Psoas muscle (tissue), 8 donors: ENCODE measurements around the gene GRK6. TPM values are rescaled to one million over a fixed set of nuclear protein-coding genes. Genes with fewer than 3 reads are reported as not detected.

Experiments
- ATAC-seq, 4 donors: fragments of 200-7000 bp; cut with Tn5 transposase; one replicate each; pipeline ENCODE4 v1.9.1; 2020; ENCODE audit warnings: moderate library complexity in 3 of 4, mild to moderate bottlenecking in 2 of 4
- DNase-seq, 2 donors: peaks; one replicate each; pipeline ENCODE4 v3.0.0-alpha.2; 2020
- H3K27ac ChIP-seq: fragments of 200-600 bp; one replicate; pipeline ENCODE4 v1.8.0; 2022
- H3K27me3 ChIP-seq, 3 donors: fragments of 200-600 bp in 1 of 3; one replicate each; pipeline versions ENCODE4 v1.6.1 to v1.8.0; 2013 to 2022; ENCODE audit warnings: low read length in 2 of 3, mild to moderate bottlenecking in 2 of 3, moderate library complexity in 1 of 3; ENCODE audit not compliant: insufficient read depth in 3 of 3
- H3K36me3 ChIP-seq, 2 donors: fragments of 200-600 bp in 1 of 2; one replicate each; pipeline versions ENCODE4 v1.6.1 to v1.8.0; 2013 to 2022; ENCODE audit warnings: low read depth in 1 of 2, mild to moderate bottlenecking in 1 of 2, moderate library complexity in 1 of 2; ENCODE audit not compliant: insufficient read depth in 1 of 2
- H3K4me1 ChIP-seq: fragments of 200-600 bp; one replicate; pipeline ENCODE4 v1.8.0; 2022
- H3K4me3 ChIP-seq: fragments of 200-600 bp; one replicate; pipeline ENCODE4 v1.8.0; 2022; ENCODE audit warnings: mild to moderate bottlenecking
- H3K9me3 ChIP-seq: fragments of 200-600 bp; one replicate; pipeline ENCODE4 v1.8.0; 2022
- WGBS, 3 donors: extraction: QIAGEN DNeasy Blood & Tissue Kit; methylation state at CpG; one replicate each; pipeline versions ENCODE4 v1.1.6 to v1.1.7; 2013; 5-methylcytosine and 5-hydroxymethylcytosine counted together
- intact Hi-C, 2 donors: fragments of 100-400 bp; cut with DNase I; formaldehyde crosslinking; loops; one replicate each; pipeline versions ENCODE4 v1.11.0 to v1.14.2; 2022
- polyA plus RNA-seq, 3 donors: library from polyadenylated mRNA; stranded (reverse); fragments of 200-250 nt; gene quantifications; one replicate each; pipeline ENCODE4 v1.2.3, GENCODE V29; 2013
- total RNA-seq, 4 donors: library from RNA; stranded (reverse); fragmentation: NEBNext Ultra II Directional in 2 of 4; extraction: Animal tissue kit (Norgen Biotek cat#: 25700) in 2 of 4; gene quantifications; one replicate each; pipeline versions ENCODE4 v1.2.1 to v1.2.4, GENCODE V29; 2021 to 2023
- TF ChIP-seq, protein P1 (sequence below): fragments of 200-600 bp; IDR thresholded peaks from one replicate; pipeline ENCODE4 v1.8.0; 2022; ENCODE audit warnings: antibody characterized with exemption
- donor health status: healthy with polysubstance abuse.
- donor health status: DM: no; HTN: no; CAD: no; lungs with moderate emphysema.
- donor health status: Bipolar disorder and iron deficiency.
- donor health status: healthy.
- donor health status: DM: yes; HTN: yes; CAD: no.
- donor health status: DM: no; HTN: no; CAD: no.
- donor health status: DM: no; HTN: no; CAD: no.
- donor health status: DM: yes; HTN: yes; CAD: no.

The GRK6 gene
- total and polyA plus RNA-seq, 7 donors: 12.3 to 22.6 (median 15.8) TPM

DNA sequence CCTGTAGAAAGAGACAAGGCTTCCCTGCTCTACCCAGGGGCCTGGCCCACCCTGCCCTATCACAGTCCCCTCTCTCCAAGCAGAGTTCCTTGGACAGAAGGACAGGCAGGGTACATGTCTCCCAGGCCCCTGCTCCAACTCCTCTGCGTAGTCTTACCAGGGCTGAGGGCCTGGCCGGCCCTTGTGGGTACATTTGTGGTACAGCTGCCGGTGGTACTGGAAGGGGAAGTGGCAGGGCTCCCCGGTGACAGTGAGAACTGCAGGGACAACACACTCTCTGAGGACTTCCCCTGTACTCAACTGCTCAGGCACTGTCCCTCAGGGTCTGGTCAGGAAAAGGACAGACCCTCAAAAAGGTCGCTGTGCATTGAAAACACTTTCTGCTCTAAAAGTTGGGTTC lies 20.7 kb upstream of the GRK6 start:
- Histone ChIP-seq H3K9me3 (no peaks in the 10 kb centered on the region), H3K36me3 (no peaks in the 10 kb centered on the region), H3K27ac (no peak overlapping the region), H3K27me3 (peaks cover 0 to 40% (median 23%) of the 10 kb centered on the region in 3 donors), H3K4me3 (no peak overlapping the region), H3K4me1 (peaks cover 14% of the 10 kb centered on the region)
- ATAC-seq (no peak), DNase-seq (no peak)
- WGBS, 3 donors: 78 to 85% (median 84%) methylated on average over 5 of the region's 5 CpGs
- TF ChIP-seq, protein P1, sequence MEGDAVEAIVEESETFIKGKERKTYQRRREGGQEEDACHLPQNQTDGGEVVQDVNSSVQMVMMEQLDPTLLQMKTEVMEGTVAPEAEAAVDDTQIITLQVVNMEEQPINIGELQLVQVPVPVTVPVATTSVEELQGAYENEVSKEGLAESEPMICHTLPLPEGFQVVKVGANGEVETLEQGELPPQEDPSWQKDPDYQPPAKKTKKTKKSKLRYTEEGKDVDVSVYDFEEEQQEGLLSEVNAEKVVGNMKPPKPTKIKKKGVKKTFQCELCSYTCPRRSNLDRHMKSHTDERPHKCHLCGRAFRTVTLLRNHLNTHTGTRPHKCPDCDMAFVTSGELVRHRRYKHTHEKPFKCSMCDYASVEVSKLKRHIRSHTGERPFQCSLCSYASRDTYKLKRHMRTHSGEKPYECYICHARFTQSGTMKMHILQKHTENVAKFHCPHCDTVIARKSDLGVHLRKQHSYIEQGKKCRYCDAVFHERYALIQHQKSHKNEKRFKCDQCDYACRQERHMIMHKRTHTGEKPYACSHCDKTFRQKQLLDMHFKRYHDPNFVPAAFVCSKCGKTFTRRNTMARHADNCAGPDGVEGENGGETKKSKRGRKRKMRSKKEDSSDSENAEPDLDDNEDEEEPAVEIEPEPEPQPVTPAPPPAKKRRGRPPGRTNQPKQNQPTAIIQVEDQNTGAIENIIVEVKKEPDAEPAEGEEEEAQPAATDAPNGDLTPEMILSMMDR: no peak
- intact Hi-C loops: loop anchor here in 1 of 2 donors (5.0 kb wide), 1 partner anchor 96 kb away; no protein-coding TSS in a partner anchor

DNA sequence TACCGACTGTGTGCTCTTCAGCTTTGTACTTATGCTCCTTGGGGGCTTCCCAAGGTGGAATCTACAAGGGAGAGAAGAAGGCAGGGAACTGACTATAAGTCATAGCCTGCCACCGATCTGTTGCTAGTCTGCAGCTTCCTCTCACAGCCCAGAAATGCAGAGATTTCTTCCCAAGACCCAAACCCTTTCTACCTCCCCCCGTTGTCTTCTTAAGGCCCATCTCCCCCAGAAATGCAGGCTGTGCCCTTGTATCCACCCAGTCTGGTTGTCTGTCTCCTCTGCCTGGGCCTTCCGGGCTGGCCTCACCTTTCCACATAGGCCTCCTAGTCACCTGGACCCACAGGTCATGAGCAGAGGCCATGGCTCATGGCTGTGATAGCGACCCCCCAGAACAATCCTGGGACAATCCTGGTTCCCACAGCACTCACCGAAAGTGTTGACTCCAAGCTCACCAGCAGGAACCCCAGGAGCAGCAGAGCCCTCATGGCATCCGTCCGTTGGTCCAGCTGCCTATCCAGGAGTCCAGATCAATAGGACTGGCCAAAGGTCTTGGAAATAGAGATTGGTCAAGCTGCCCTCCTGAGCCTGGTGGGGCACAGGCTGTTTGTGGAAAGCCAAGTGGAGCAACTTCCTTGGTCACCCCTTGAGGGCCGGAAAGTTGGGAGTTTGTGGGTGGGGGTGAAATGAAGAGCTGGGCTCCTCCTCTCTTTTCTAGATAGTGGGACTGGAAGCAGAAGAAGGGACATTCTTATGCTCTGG lies 17.3 kb upstream of the GRK6 start, which contains the start of gene F12:
Gene F12, minus strand, starts transcription at position 522 of the 759 bp plus-strand sequence. Its CDS starts 37 bp downstream, at position 485.
- intact Hi-C loops: loop anchor here in 1 of 2 donors (5.0 kb wide), 1 partner anchor 93 kb away; no protein-coding TSS in a partner anchor
- no peak for ATAC-seq

DNA sequence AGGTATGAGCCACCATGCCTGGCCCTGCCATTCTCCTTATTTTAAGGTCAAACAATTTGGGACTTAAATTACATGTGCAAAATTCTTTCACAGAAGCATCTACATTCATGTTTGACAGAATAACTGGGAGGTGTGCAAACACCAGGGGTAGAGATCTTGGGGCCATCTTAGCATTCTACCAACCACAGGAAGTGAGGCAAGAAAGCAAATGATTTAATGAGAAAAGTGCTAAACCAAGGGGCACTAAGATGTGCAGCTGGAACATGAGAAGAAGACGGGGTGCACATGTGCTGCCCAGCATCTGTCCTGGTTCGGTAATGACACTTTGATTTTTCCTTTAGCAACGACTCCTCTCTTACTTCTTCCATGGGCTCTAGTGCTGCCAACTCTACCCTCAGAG lies 15.9 kb upstream of the GRK6 start:
- Histone ChIP-seq H3K9me3 (no peaks in the 10 kb centered on the region), H3K27ac (no peak overlapping the region), H3K4me1 (no peaks in the 10 kb centered on the region), H3K27me3 (peaks cover 0 to 1% (median 0%) of the 10 kb centered on the region in 3 donors), H3K4me3 (no peak overlapping the region), H3K36me3 (no peaks in the 10 kb centered on the region)
- no peak for ATAC-seq
- WGBS, 3 donors: 76 to 84% (median 81%) methylated on average over 3 of the region's 3 CpGs
- intact Hi-C loops: no loop called here
- TF ChIP-seq, protein P1: no peak
- no peak for DNase-seq

More for the DNA sequence above, 17.3 kb upstream of the GRK6 start, which contains the start of gene F12:
- no peak within 1 kb of the TSS for H3K4me3 ChIP-seq
- 87 to 88% (median 88%) methylated on average over 9 of the region's 9 CpGs for WGBS, 3 donors
- peaks cover 0 to 8% (median 1%) of the 10 kb centered on the region in 3 donors for H3K27me3 ChIP-seq
- no peak for DNase-seq
- H3K36me3 ChIP-seq: no peaks in the 10 kb centered on the region
- H3K9me3 ChIP-seq: no peaks in the 10 kb centered on the region
- TF ChIP-seq, protein P1: no peak
- peaks cover 4% of the 10 kb centered on the region for H3K4me1 ChIP-seq
- no peak within 1 kb of the TSS for H3K27ac ChIP-seq

DNA sequence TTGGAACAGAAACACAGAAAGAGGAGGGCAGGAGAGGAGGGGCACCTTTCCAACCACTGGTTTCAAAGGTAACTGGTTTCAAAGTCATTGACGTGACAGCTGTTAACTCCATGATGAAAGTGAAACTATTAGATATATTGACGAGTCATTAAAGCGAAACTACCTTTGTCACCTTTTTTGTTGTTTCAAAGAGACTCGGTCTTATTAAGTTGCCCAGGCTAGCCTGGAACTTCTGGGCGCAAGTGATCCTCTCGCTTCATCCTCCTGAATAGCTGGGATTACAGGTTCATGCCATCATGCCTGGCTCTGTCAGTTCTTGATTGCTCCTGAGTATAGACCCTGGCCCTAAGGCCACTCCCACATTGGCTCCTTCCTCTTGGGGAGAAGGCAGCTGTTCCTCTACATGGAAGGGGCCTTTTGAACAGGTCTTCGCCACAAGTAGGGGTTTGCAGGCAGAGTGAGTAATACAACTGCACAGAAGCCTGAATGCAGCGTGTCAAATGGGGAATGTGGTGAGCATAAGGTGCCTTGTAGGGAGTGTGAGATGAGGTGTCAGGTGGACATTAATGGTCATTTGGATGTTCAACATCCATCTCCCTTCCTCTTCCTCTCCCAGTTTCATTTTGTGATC lies 13.8 kb upstream of the GRK6 start:
- Histone ChIP-seq H3K4me1 (no peaks in the 10 kb centered on the region), H3K36me3 (no peaks in the 10 kb centered on the region), H3K4me3 (no peak overlapping the region), H3K9me3 (no peaks in the 10 kb centered on the region), H3K27me3 (no peaks in the 10 kb centered on the region), H3K27ac (no peak overlapping the region)
- TF ChIP-seq, protein P1: no peak
- WGBS, 3 donors: 79 to 86% (median 82%) methylated on average over 8 of the region's 8 CpGs
- no peak for ATAC-seq
- DNase-seq: no peak
- intact Hi-C loops: no loop called here
